Activated T-helper 1 cell treated with anti-CD3 and anti-CD28 coated beads, Interleukin-12 subunit alpha, Interleukin-12 subunit beta, Interleukin-2, Interleukin-4 antibody, amounts not matched to agents 30 ng/mL and 10 ng/mL and 1 ng/mL, durations not matched to agents 14 hours and 24 hours and 36 hours (primary cell): ENCODE data around the gene ANXA8. TPM values are rescaled to one million over a fixed set of nuclear protein-coding genes. Genes with fewer than 3 reads are reported as not detected.
"Not testable (repeated sequence)": the region's sequence is repeated elsewhere in the genome, so short reads cannot be mapped to it uniquely, and the experiment has no call there.

Source experiments
- DNase-seq: peaks from one replicate; pipeline ENCODE4 v3.0.0; 2021; ENCODE audit warnings: low spot score
- H3K27ac Mint-ChIP-seq: one replicate; pipeline ENCODE4 v1.8.0; 2021; ENCODE audit warnings: mild to moderate bottlenecking, mixed read lengths
- H3K27me3 Mint-ChIP-seq: one replicate; pipeline ENCODE4 v1.8.0; 2022; ENCODE audit warnings: mild to moderate bottlenecking, moderate library complexity, mixed read lengths; ENCODE audit not compliant: insufficient read depth
- H3K36me3 Mint-ChIP-seq: one replicate; pipeline ENCODE4 v1.8.0; 2021; ENCODE audit warnings: low read depth, mixed read lengths
- H3K4me1 Mint-ChIP-seq: one replicate; pipeline ENCODE4 v1.8.0; 2021; ENCODE audit warnings: low read depth, mixed read lengths
- H3K4me3 Mint-ChIP-seq: one replicate; pipeline ENCODE4 v1.8.0; 2021; ENCODE audit warnings: mild to moderate bottlenecking, moderate library complexity, mixed read lengths
- H3K9me3 Mint-ChIP-seq: one replicate; pipeline ENCODE4 v1.8.0; 2021; ENCODE audit warnings: mixed read lengths
- intact Hi-C: fragments of 100-400 bp; cut with micrococcal nuclease; formaldehyde crosslinking; loops from one replicate; pipeline ENCODE4 v1.15.1; 2024
- total RNA-seq: library from RNA; stranded (reverse); gene quantifications from 2 replicates; pipeline ENCODE4 v1.2.3, GENCODE V29; 2022

ANXA8 gene
- 0.12 TPM in 1 of 2 replicates, not detected in the other for total RNA-seq

DNA sequence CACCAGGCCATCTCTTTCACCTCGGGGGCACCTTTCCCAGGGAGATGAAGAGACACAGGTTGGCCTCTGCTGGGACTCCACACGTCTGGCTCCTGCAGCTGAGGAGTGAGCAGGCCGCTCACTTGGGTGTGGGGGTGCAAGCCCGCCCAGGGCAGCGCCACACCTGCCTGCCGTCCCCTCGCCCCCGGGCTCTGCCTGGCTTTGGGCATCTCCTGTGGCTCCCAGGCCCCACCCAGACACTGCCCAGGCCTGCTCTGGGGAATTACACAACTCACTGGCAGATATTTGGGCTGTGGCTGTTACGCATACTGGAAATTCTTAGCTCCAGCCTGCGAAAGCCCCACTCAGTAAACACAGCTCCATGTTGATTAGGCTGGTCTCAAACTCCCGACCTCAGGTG is at the start of gene ANXA8:
TSS of gene ANXA8 (minus strand) at position 193 of the 400 bp plus-strand sequence. CDS start at position 11, 182 bp downstream.
- not testable (repeated sequence) for DNase-seq

GRCh38 chr10:47523475-47523874 is 39.6 kb upstream of the ANXA8 start, which contains the start of gene AGAP9:
Gene AGAP9, minus strand, starts transcription at chr10:47523638. Its CDS starts 112 bp downstream, at chr10:47523526.
- H3K27ac Mint-ChIP-seq, H3K36me3 Mint-ChIP-seq, DNase-seq, H3K27me3 Mint-ChIP-seq, H3K4me3 Mint-ChIP-seq, H3K9me3 Mint-ChIP-seq, intact Hi-C loops, H3K4me1 Mint-ChIP-seq: not testable (repeated sequence)

More for the DNA sequence above, at the start of gene ANXA8:
- H3K27ac Mint-ChIP-seq, H3K4me3 Mint-ChIP-seq, H3K27me3 Mint-ChIP-seq, H3K9me3 Mint-ChIP-seq, H3K4me1 Mint-ChIP-seq, H3K36me3 Mint-ChIP-seq, intact Hi-C loops: not testable (repeated sequence)

GRCh38 chr10:47502313-47502712 is 18.4 kb upstream of the ANXA8 start:
- not testable (repeated sequence) for H3K27me3 Mint-ChIP-seq, H3K9me3 Mint-ChIP-seq, H3K4me1 Mint-ChIP-seq

GRCh38 chr10:47494226-47494625 is 10.3 kb upstream of the ANXA8 start:
- H3K4me3 Mint-ChIP-seq, H3K9me3 Mint-ChIP-seq, intact Hi-C loops, H3K27me3 Mint-ChIP-seq, H3K4me1 Mint-ChIP-seq, DNase-seq, H3K36me3 Mint-ChIP-seq, H3K27ac Mint-ChIP-seq: not testable (repeated sequence)

More at GRCh38 chr10:47502313-47502712, 18.4 kb upstream of the ANXA8 start:
- H3K27ac Mint-ChIP-seq, H3K36me3 Mint-ChIP-seq, H3K4me3 Mint-ChIP-seq, intact Hi-C loops, DNase-seq: not testable (repeated sequence)

DNA sequence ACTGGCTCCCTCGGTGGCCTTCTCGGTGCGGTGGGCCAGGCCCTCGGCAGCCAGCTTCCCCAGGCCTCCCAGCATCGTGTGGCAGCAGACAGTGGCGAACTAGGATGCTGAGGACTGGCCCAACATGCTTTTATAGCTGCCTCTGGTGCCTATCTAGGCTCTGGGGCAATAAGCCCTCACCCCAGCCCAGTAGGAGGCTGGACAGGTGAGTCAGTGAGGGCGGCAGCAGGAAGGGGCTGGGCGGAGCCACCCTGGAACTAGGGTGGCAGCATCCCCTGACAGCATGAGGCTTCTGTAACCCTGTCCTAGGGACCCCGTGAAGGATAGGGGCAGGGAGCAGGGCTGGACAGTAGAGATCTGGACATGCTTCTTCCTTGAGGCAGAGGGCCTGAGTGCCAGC is 7.7 kb upstream of the ANXA8 start, which contains the start of gene FAM25G:
TSS of gene FAM25G (minus strand) at position 101 of the 400 bp plus-strand sequence. CDS start at position 75, 26 bp downstream.
- H3K9me3 Mint-ChIP-seq = not testable (repeated sequence)

DNA sequence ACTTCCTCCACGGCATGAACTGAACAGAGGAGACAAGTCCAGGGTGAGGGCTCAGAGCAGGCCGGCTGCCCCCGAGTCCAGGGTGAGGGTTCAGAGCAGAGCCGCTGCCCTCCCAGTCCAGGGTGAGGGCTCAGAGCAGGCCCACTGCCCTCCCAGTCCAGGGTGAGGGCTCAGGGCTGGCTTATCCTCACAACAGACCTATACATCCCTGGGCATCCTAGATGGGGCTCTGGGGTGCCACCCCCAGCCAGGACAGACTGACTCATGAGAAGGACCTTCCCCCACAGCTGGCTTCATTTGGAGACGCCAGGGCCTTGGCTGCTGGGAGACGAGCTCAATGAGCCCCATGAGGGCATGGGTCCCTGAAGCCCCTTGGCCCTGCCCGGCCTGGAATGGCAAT is 5.7 kb upstream of the ANXA8 start:
- H3K4me3 Mint-ChIP-seq, H3K4me1 Mint-ChIP-seq, H3K27me3 Mint-ChIP-seq, intact Hi-C loops, DNase-seq, H3K36me3 Mint-ChIP-seq, H3K9me3 Mint-ChIP-seq, H3K27ac Mint-ChIP-seq: not testable (repeated sequence)

More for the DNA sequence above, 7.7 kb upstream of the ANXA8 start, which contains the start of gene FAM25G:
- H3K4me3 Mint-ChIP-seq, H3K27me3 Mint-ChIP-seq, H3K4me1 Mint-ChIP-seq, intact Hi-C loops, H3K27ac Mint-ChIP-seq, H3K36me3 Mint-ChIP-seq, DNase-seq: not testable (repeated sequence)

DNA sequence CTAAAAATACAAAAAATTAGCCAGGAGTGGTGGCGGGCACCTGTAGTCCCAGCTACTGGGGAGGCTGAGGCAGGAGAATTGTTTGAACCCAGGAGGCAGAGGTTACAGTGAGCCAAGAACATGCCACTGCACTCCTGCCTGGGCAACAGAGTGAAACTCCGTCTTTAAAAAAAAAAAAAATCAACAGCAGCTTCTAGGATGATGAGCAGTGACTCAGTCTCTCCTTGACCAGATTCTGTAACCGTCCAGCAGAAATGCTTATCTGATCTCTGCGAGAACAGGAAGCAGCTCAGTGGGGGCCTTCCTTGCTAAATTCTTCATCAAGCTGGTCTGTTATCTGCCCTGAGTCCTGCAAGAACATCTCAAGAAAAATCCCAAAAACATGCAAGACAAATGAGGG is 2.0 kb upstream of the ANXA8 start:
- H3K4me3 Mint-ChIP-seq, intact Hi-C loops, DNase-seq, H3K4me1 Mint-ChIP-seq, H3K36me3 Mint-ChIP-seq, H3K27ac Mint-ChIP-seq, H3K9me3 Mint-ChIP-seq, H3K27me3 Mint-ChIP-seq: not testable (repeated sequence)

DNA sequence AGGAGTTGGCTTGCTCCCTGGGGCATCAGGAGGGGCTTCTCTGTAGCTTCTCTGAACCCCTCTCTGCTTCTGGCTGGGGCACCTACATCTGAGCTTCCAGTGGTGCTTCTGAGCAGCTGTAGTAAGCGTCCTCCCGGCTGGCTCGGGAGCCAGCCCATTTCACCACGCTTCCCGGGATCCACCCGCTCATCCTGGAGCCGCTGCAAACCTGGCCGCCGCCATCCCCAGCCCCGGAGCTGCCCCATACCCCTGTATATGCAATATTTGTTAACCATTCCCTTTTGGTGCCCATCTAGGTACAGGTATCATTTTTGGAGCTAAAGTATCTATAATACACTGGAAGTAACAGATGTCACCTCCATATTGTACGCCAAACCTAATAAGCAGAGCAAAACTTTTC is 871 bp upstream of the ANXA8 start:
- H3K4me3 Mint-ChIP-seq, H3K4me1 Mint-ChIP-seq, H3K27me3 Mint-ChIP-seq, intact Hi-C loops, H3K27ac Mint-ChIP-seq, H3K36me3 Mint-ChIP-seq, H3K9me3 Mint-ChIP-seq, DNase-seq: not testable (repeated sequence)

DNA sequence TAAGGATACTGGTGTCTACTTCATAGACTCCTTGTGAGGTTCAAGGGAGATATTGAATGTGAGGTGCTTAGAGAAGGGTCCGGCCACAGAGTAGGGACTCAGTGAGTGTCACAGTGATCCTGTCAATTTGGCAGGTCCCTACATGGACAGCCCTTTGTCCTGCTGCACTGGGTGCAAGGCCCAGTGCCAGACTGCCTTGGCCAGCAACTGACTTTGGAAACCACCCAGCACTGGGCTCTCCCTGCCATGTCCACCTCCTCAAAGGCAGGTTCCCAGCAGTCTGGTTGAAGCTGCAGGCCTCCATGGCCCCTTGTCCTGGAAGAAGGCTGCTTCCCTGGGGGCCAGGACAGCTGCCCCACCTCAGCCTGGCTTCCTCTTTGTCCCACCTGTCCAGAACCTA is 1.5 kb downstream of the ANXA8 start:
- H3K27me3 Mint-ChIP-seq, intact Hi-C loops, H3K36me3 Mint-ChIP-seq, H3K27ac Mint-ChIP-seq, H3K4me1 Mint-ChIP-seq, H3K4me3 Mint-ChIP-seq, DNase-seq, H3K9me3 Mint-ChIP-seq: not testable (repeated sequence)

DNA sequence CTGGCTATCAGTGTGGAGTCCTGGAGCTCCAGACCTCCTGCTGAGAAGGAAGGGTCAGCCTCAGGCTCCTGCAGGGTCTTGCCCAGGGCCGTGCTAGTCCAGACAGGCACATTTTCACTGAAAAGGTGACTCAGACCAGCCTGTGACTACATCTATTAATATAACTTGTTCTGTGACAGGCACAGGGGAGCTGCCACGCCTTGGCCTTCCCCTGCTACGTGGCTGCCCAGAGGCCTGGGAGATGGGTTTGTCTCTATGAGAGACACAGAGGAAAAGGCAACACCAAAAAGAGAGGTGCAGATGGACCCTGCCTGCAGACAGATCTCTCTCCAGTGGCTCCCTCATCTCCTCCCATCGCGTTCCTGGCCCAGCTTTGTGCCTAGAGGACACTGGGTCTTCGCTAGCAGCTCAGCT is 2.1 kb downstream of the ANXA8 start:
- intact Hi-C loops, H3K27ac Mint-ChIP-seq, H3K4me3 Mint-ChIP-seq, H3K27me3 Mint-ChIP-seq, H3K9me3 Mint-ChIP-seq, H3K36me3 Mint-ChIP-seq, H3K4me1 Mint-ChIP-seq, DNase-seq: not testable (repeated sequence)

DNA sequence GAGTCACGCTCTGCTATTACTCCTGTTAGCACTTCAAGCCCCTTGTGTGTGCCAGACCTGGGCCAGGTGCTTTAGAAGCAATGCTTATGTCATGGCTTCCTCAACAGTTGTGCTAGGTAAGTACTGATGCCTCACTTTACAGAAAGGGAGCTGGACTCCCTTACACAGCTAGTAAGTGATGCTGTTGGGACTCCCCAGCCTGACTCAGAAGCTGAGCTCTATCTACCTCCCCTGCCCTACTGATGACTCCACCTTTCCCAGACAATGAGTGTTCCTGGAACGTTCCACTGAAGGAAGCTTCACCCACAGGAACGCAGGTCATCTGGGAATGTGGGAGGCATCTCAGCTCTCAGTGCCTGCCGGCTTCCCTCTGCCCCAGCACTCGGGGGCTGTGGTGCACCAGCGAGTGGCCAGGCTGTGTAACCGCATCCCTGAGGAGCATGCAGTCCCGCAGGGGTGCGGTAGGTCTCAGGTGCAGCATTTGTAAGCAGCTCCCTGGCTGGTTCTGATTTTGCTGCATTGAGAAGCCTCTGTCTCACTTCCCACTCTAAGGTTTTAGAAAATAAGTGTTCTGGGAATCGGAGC is 2.6 kb downstream of the ANXA8 start:
- H3K36me3 Mint-ChIP-seq, H3K27me3 Mint-ChIP-seq, H3K27ac Mint-ChIP-seq, H3K9me3 Mint-ChIP-seq, intact Hi-C loops, DNase-seq, H3K4me1 Mint-ChIP-seq, H3K4me3 Mint-ChIP-seq: not testable (repeated sequence)

DNA sequence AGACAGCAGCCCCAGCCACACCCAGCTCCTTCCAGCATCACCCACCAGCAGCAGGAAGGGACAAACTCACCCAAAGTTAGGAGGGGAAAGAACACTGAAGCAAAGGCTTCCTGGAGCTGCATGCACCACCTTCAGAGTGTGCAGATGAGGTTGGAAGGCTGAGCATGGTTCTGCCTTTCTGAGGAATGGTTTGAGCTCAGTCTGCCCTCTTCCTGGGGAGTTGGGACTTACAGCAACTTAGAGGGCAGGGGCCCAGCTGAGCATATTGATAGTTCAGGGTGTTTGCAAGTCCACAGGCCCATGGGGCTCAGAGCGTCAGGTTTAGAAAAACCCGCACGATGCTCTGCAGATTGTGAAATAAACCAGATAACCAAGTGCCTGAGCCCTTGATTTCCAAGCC is 3.8 kb downstream of the ANXA8 start:
- H3K27ac Mint-ChIP-seq, H3K4me1 Mint-ChIP-seq, H3K36me3 Mint-ChIP-seq, DNase-seq, H3K4me3 Mint-ChIP-seq, H3K9me3 Mint-ChIP-seq, H3K27me3 Mint-ChIP-seq, intact Hi-C loops: not testable (repeated sequence)

DNA sequence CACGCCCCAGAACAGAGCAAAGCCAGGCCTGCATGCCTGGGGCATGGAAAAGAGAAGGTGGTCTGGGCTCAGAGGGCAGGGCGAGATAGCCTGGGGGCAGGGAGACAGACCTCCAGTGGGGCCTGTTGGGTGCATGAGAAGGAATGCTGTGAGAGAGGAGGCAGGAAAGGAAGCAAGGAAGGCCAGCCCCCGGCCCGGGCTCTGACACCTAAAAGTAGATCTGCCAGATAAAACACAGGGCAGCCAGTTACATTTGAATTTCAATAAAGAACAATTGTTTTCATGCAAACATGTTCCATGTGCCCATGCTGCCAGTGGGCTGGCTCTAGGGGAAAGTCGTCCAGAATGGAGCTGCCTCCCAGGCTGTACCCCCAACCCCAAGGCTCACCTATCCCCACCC is 5.8 kb downstream of the ANXA8 start:
- H3K4me3 Mint-ChIP-seq, DNase-seq, H3K4me1 Mint-ChIP-seq, H3K27me3 Mint-ChIP-seq, H3K36me3 Mint-ChIP-seq, intact Hi-C loops, H3K27ac Mint-ChIP-seq, H3K9me3 Mint-ChIP-seq: not testable (repeated sequence)

- H3K27ac Mint-ChIP-seq, H3K4me1 Mint-ChIP-seq, H3K36me3 Mint-ChIP-seq, intact Hi-C loops, H3K4me3 Mint-ChIP-seq, H3K27me3 Mint-ChIP-seq, H3K9me3 Mint-ChIP-seq, DNase-seq: not testable (repeated sequence)
Measured at GRCh38 chr10:47477078-47477477, 6.8 kb downstream of the ANXA8 start.
